ENCODE measurements around the gene TMED8. TPM values are rescaled to one million over a fixed set of nuclear protein-coding genes. Genes with fewer than 3 reads are reported as not detected.

Gene TMED8
- total and polyA plus RNA-seq, 4 donors: 1.3 to 6.9 (median 4.2) TPM

DNA sequence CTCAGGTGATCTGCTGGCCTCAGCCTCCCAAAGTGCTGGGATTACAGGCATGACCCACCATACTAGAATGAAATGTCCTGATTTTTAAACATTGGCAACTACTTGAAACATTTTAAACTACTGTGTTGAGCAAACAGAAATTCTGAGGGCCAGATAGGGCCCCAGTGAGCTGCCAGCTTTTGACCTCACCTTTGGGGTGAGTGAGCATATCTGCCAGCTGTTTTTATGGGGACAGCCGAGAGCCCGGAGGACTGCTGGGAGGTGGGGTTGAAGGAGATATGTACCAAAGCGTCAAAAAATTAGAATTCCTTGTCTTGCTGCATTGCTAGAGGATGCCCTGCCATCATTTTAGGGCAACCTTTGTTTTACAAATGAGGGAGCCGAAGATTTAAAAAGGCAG, 53.3 kb downstream of the TMED8 start:
- no peaks in the 10 kb centered on the region for H3K36me3 ChIP-seq (ENCODE audit: control insufficient read depth in 4 of 4, insufficient read depth in 3 of 4, low read depth in 1 of 4, low read length in 3 of 4)
- 49% methylated on average over 4 of the region's 4 CpGs for WGBS
- H3K27ac ChIP-seq (ENCODE audit: low read depth in 1 of 2, low read length in 2 of 2): peak overlapping the region; percentile 35 to 36

DNA sequence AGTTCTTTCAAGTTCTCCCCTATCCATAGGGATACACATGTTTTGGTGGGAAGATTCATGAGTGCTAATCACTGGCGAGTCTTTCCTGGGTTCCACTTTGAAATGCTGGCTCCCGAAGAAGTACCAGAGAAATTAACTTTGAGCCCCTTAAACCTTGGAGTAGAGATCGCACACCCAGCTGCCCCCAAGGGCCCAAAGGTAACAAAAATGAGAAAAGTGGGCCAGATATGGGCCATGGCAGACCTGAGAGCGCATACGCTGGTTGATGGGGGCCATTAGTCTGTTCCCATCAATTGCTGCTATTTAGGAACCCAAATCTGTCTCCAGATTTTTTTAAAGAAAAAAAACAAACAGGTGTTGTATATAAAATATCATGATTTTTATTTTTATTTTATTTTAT, 53.9 kb downstream of the TMED8 start:
- 99% methylated on average over 5 of the region's 5 CpGs for WGBS
- DNase-seq (ENCODE audit: low spot score): no peak
- no peak overlapping the region for H3K4me3 ChIP-seq (ENCODE audit: low read depth in 1 of 3, low read length in 3 of 3)
- H3K9me3 ChIP-seq (ENCODE audit: control insufficient read depth in 4 of 4, low read length in 3 of 4): no peaks in the 10 kb centered on the region
- TF ChIP-seq, protein P1, sequence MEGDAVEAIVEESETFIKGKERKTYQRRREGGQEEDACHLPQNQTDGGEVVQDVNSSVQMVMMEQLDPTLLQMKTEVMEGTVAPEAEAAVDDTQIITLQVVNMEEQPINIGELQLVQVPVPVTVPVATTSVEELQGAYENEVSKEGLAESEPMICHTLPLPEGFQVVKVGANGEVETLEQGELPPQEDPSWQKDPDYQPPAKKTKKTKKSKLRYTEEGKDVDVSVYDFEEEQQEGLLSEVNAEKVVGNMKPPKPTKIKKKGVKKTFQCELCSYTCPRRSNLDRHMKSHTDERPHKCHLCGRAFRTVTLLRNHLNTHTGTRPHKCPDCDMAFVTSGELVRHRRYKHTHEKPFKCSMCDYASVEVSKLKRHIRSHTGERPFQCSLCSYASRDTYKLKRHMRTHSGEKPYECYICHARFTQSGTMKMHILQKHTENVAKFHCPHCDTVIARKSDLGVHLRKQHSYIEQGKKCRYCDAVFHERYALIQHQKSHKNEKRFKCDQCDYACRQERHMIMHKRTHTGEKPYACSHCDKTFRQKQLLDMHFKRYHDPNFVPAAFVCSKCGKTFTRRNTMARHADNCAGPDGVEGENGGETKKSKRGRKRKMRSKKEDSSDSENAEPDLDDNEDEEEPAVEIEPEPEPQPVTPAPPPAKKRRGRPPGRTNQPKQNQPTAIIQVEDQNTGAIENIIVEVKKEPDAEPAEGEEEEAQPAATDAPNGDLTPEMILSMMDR (IDR thresholded peaks at IDR 0.05; ENCODE audit: low read depth, low read length, missing input control): no peak
- TF ChIP-seq RAD21 (IDR thresholded peaks at IDR 0.05): no peak
- TF ChIP-seq NR2F2 (IDR thresholded peaks at IDR 0.05): no peak
- H3K4me1 ChIP-seq (ENCODE audit: control insufficient read depth in 4 of 4, insufficient read depth in 4 of 4, low read length in 3 of 4): peaks cover 6 to 60% (median 48%) of the 10 kb centered on the region in 4 donors
- H3K9ac ChIP-seq (ENCODE audit: low read depth in 1 of 2, low read length in 2 of 2): no peak overlapping the region
- no peaks in the 10 kb centered on the region for H3K36me3 ChIP-seq (ENCODE audit: control insufficient read depth in 4 of 4, insufficient read depth in 3 of 4, low read depth in 1 of 4, low read length in 3 of 4)
- peak overlapping the region in 1 of 2 donors; percentile 99 for H3K27ac ChIP-seq (ENCODE audit: low read depth in 1 of 2, low read length in 2 of 2)
- no peaks in the 10 kb centered on the region for H3K27me3 ChIP-seq (ENCODE audit: control insufficient read depth in 4 of 4, insufficient read depth in 4 of 4, low read length in 3 of 4)

More for the DNA sequence above, 53.3 kb downstream of the TMED8 start:
- no peak for TF ChIP-seq FOXA1 (IDR thresholded peaks at IDR 0.05)
- no peak for TF ChIP-seq NR2F2 (IDR thresholded peaks at IDR 0.05)
- no peak for TF ChIP-seq SP1 (IDR thresholded peaks at IDR 0.05)
- TF ChIP-seq RXRA (IDR thresholded peaks at IDR 0.05): peak in 1 of 2 donors; percentile 37
- Histone ChIP-seq H3K9me3 (ENCODE audit: control insufficient read depth in 4 of 4, low read length in 3 of 4) (no peaks in the 10 kb centered on the region), H3K27me3 (ENCODE audit: control insufficient read depth in 4 of 4, insufficient read depth in 4 of 4, low read length in 3 of 4) (no peaks in the 10 kb centered on the region), H3K4me3 (ENCODE audit: low read depth in 1 of 3, low read length in 3 of 3) (no peak overlapping the region), H3K4me1 (ENCODE audit: control insufficient read depth in 4 of 4, insufficient read depth in 4 of 4, low read length in 3 of 4) (peaks cover 6 to 55% (median 44%) of the 10 kb centered on the region in 4 donors), H3K9ac (ENCODE audit: low read depth in 1 of 2, low read length in 2 of 2) (no peak overlapping the region)
- no peak for DNase-seq (ENCODE audit: low spot score)

DNA sequence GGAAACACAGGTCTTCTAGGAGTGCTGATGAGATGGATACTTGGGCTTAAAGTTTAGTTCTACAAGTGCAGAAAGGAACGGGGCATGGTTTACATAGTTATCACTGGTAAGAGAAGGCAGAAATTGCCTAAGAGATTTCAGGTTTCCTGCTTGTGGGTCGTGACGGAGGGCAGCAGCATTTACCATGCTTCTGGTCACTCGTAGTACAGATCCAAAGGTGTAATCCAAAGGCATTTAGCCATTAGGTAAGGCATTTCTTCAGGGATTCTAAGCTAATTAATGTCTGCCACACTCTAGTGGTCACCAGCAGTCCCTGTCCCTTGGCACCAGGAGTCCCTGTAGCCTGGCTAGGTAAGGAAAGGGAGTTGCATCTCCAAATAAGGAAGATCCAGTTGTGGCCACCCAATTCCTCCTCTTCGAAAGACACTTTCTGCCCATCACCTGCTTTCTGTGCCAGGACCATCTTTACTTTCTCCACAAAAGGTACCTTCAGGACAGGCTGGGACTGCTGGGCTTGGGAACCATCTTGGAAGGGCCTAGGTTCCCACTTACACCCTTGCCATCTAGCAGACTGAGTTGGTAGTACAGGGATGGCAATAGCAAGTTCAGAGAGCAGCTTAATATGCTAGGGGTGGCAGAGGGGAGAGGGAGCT, 54.5 kb downstream of the TMED8 start:
- Histone ChIP-seq H3K36me3 (ENCODE audit: control insufficient read depth in 4 of 4, insufficient read depth in 3 of 4, low read depth in 1 of 4, low read length in 3 of 4) (no peaks in the 10 kb centered on the region), H3K27me3 (ENCODE audit: control insufficient read depth in 4 of 4, insufficient read depth in 4 of 4, low read length in 3 of 4) (no peaks in the 10 kb centered on the region), H3K27ac (ENCODE audit: low read depth in 1 of 2, low read length in 2 of 2) (peak overlapping the region; percentile 93 to 99), H3K9me3 (ENCODE audit: control insufficient read depth in 4 of 4, low read length in 3 of 4) (no peaks in the 10 kb centered on the region), H3K4me1 (ENCODE audit: control insufficient read depth in 4 of 4, insufficient read depth in 4 of 4, low read length in 3 of 4) (peaks cover 6 to 63% (median 54%) of the 10 kb centered on the region in 4 donors), H3K9ac (ENCODE audit: low read depth in 1 of 2, low read length in 2 of 2) (peak overlapping the region; percentile 40 to 64), H3K4me3 (ENCODE audit: low read depth in 1 of 3, low read length in 3 of 3) (peak overlapping the region; percentile 15 to 87 (median 49))
- 32% methylated on average over 5 of the region's 5 CpGs for WGBS
- DNase-seq (ENCODE audit: low spot score): no peak
- TF ChIP-seq, protein P2, sequence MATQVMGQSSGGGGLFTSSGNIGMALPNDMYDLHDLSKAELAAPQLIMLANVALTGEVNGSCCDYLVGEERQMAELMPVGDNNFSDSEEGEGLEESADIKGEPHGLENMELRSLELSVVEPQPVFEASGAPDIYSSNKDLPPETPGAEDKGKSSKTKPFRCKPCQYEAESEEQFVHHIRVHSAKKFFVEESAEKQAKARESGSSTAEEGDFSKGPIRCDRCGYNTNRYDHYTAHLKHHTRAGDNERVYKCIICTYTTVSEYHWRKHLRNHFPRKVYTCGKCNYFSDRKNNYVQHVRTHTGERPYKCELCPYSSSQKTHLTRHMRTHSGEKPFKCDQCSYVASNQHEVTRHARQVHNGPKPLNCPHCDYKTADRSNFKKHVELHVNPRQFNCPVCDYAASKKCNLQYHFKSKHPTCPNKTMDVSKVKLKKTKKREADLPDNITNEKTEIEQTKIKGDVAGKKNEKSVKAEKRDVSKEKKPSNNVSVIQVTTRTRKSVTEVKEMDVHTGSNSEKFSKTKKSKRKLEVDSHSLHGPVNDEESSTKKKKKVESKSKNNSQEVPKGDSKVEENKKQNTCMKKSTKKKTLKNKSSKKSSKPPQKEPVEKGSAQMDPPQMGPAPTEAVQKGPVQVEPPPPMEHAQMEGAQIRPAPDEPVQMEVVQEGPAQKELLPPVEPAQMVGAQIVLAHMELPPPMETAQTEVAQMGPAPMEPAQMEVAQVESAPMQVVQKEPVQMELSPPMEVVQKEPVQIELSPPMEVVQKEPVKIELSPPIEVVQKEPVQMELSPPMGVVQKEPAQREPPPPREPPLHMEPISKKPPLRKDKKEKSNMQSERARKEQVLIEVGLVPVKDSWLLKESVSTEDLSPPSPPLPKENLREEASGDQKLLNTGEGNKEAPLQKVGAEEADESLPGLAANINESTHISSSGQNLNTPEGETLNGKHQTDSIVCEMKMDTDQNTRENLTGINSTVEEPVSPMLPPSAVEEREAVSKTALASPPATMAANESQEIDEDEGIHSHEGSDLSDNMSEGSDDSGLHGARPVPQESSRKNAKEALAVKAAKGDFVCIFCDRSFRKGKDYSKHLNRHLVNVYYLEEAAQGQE (IDR thresholded peaks at IDR 0.05): no peak
- no peak for TF ChIP-seq RXRA (IDR thresholded peaks at IDR 0.05)
- TF ChIP-seq, protein P3, sequence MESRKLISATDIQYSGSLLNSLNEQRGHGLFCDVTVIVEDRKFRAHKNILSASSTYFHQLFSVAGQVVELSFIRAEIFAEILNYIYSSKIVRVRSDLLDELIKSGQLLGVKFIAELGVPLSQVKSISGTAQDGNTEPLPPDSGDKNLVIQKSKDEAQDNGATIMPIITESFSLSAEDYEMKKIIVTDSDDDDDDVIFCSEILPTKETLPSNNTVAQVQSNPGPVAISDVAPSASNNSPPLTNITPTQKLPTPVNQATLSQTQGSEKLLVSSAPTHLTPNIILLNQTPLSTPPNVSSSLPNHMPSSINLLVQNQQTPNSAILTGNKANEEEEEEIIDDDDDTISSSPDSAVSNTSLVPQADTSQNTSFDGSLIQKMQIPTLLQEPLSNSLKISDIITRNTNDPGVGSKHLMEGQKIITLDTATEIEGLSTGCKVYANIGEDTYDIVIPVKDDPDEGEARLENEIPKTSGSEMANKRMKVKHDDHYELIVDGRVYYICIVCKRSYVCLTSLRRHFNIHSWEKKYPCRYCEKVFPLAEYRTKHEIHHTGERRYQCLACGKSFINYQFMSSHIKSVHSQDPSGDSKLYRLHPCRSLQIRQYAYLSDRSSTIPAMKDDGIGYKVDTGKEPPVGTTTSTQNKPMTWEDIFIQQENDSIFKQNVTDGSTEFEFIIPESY (IDR thresholded peaks at IDR 0.05): no peak
- TF ChIP-seq, protein P1 (IDR thresholded peaks at IDR 0.05; ENCODE audit: low read depth, low read length, missing input control): no peak
- no peak for TF ChIP-seq RAD21 (IDR thresholded peaks at IDR 0.05)
- TF ChIP-seq FOXA2 (IDR thresholded peaks at IDR 0.05): no peak
- TF ChIP-seq JUND (IDR thresholded peaks at IDR 0.05): no peak
- no peak for TF ChIP-seq HNF4A (conservative IDR thresholded peaks at IDR 0.05)
- TF ChIP-seq EGR1 (IDR thresholded peaks at IDR 0.05; ENCODE audit: low read depth in 2 of 2): no peak
- TF ChIP-seq, protein P4, sequence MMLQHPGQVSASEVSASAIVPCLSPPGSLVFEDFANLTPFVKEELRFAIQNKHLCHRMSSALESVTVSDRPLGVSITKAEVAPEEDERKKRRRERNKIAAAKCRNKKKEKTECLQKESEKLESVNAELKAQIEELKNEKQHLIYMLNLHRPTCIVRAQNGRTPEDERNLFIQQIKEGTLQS (IDR thresholded peaks at IDR 0.05): no peak
- TF ChIP-seq, protein P5, sequence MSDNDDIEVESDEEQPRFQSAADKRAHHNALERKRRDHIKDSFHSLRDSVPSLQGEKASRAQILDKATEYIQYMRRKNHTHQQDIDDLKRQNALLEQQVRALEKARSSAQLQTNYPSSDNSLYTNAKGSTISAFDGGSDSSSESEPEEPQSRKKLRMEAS (IDR thresholded peaks at IDR 0.05): no peak
- TF ChIP-seq HNF4G (IDR thresholded peaks at IDR 0.05): no peak
- TF ChIP-seq YY1 (IDR thresholded peaks at IDR 0.05): no peak
- TF ChIP-seq TAF1 (conservative IDR thresholded peaks at IDR 0.05): no peak
- TF ChIP-seq FOXA1 (IDR thresholded peaks at IDR 0.05): no peak

Data from liver (tissue), 9 donors.